ENCODE data around the gene ARHGAP32.

Gene ARHGAP32

DNA sequence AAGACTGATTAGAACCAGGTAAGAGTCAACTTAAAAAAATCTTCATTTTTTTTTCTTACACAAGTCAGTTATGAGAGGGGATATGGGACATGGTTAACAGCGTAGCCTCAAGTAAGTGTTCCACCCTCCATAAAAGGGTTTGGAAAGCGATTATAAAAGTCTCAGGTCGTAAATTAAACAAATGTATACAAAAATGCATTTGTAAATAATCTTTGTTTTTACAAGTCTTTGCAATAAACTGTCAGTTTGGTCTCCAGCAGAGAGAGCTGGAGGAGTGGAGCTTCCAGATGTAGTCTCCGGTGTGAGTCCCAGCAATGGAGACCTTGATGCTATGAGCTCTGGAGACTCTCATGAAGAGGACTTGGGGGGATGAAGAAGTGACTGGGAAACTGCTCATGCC lies 149.6 kb downstream of the ARHGAP32 start:
- H3K4me3 ChIP-seq (replicated peaks in 1 of 2; ENCODE audit: low read depth in 2 of 2, low read length in 2 of 2), result no peak overlapping the region
- no peak for TF ChIP-seq CTCF (IDR thresholded peaks at IDR 0.05; ENCODE audit: low read depth, low read length)
- DNase-seq (ENCODE audit: low read depth in 2 of 2), result no peak

DNA sequence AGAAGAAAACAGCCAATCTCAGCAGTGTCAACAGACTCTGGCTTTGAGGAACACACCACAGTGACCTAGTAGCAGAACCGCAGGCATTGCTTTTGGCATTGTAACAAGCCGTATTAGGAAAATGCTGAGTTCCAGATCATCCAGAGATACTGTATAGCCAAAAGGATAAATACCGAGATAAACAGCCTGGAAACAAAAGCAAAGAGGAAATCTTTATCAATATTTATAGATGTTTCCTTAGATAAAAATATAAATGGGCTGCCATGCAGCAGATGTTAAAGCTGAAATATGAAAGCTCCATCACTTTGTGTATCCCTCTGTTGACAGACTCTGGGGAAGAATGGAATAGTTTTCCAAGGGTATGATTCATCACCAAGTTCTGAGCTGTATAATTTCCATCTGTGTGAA lies 150.5 kb downstream of the ARHGAP32 start:
- DNase-seq (ENCODE audit: low read depth in 2 of 2), result peak; percentile 9 to 10
- no peak overlapping the region for H3K4me3 ChIP-seq (replicated peaks in 1 of 2; ENCODE audit: low read depth in 2 of 2, low read length in 2 of 2)
- TF ChIP-seq CTCF (IDR thresholded peaks at IDR 0.05; ENCODE audit: low read depth, low read length), result no peak

DNA sequence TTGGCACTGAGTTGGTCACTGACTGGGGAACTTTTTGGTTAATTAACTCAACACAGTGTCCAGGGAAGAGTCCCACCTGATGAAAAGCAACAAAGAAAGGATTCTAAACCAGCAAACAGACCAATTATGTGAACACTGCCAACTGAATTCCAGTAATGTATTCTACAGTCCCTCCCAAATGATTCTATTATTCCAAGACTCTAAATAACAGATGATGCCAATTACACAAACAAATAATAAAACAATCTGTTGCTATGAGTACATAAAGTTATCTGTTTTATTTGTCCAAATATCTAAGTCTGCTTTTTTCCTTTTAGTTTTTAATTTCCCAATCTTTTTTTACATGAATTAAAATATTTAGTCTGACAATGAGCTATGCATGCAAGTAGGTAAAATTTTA lies 151.2 kb downstream of the ARHGAP32 start:
- DNase-seq (ENCODE audit: low read depth in 2 of 2), result no peak
- no peak for TF ChIP-seq CTCF (IDR thresholded peaks at IDR 0.05; ENCODE audit: low read depth, low read length)
- H3K4me3 ChIP-seq (replicated peaks in 1 of 2; ENCODE audit: low read depth in 2 of 2, low read length in 2 of 2), result no peak overlapping the region

DNA sequence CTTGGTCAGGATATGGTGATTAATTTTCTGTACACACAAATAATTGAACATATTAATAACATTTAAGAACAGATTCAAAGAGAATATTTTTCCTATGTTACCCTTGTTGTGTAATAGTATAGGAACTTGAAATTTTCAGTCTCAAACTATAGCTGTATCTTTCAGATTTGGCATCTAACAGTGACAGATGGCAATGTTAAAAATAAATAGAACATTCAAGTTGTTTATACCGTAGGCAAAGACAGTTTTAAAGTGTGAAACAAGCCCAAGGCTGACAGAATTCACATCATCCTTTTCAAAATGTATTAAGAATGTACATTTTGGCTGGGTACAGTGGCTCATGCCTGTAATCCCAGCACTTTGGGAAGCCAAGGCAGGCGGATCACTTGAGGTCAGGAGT lies 156.9 kb downstream of the ARHGAP32 start:
- no peak for DNase-seq (ENCODE audit: low read depth in 2 of 2)
- H3K4me3 ChIP-seq (replicated peaks in 1 of 2; ENCODE audit: low read depth in 2 of 2, low read length in 2 of 2), result no peak overlapping the region
- TF ChIP-seq CTCF (IDR thresholded peaks at IDR 0.05; ENCODE audit: low read depth, low read length), result no peak

GRCh38 chr11:129034001-129034400 lies 158.1 kb downstream of the ARHGAP32 start:
- H3K4me3 ChIP-seq (replicated peaks in 1 of 2; ENCODE audit: low read depth in 2 of 2, low read length in 2 of 2), result no peak overlapping the region
- TF ChIP-seq CTCF (IDR thresholded peaks at IDR 0.05; ENCODE audit: low read depth, low read length), result no peak
- DNase-seq (ENCODE audit: low read depth in 2 of 2), result no peak

DNA sequence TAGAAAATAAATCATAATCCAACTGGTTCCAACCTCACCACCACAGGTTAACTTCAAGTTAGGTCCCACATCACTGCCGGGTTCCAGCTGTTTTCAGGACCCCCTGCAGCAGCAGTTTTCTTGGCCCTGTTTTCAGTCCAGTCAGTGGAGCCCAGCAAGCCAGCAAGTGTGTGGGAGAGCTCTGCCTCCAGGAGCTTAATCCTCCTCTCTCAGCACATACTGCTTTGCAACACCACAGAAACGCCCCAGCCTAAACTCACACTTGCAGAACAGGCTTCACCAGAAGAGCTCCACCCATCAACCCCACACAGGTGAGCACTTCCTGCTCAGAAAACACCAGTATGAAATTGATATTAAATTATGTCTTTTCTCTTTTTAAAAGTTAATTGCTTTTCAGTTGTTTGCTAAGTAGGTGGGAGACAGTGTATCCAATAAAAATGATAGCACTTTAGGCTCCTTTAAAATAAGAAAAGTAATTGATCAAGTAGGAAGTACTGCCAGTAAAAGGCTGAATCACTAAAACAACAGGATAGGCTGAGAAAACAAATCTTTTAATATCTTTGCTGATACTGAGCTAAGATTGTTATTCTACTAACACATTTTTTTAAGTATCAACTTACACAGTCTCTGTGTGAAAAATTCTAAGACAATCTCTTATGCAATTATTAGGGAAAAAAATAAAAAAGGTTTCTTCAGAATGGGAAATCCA lies 168.0 kb downstream of the ARHGAP32 start:
- peak in 1 of 2 donors; percentile 2 for DNase-seq (ENCODE audit: low read depth in 2 of 2)
- no peak overlapping the region for H3K4me3 ChIP-seq (replicated peaks in 1 of 2; ENCODE audit: low read depth in 2 of 2, low read length in 2 of 2)
- TF ChIP-seq CTCF (IDR thresholded peaks at IDR 0.05; ENCODE audit: low read depth, low read length), result no peak

DNA sequence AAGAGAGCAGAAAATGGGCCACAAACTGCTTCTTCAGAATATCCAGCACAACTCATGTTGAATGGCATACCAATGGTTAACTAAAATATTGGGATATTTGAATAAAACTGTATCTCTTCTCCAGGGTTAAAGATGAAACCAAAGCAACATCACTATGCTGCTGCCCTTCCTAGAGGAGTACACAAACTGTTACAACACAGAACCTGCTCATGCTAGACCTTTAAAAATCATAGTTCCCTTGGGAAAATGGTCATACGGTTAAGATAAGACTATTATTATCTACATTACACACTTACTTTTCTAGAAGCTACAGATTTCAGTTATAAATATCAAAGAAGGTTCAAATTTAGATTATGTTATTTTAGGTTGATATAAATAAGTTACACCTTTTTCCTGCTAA lies 170.8 kb downstream of the ARHGAP32 start:
- peak in 1 of 2 donors; percentile 25 for DNase-seq (ENCODE audit: low read depth in 2 of 2)
- TF ChIP-seq CTCF (IDR thresholded peaks at IDR 0.05; ENCODE audit: low read depth, low read length), result no peak
- no peak overlapping the region for H3K4me3 ChIP-seq (replicated peaks in 1 of 2; ENCODE audit: low read depth in 2 of 2, low read length in 2 of 2)
